KMS-11 (cell line): ENCODE results near the gene CALHM4.

Experiments used
- H2AFZ ChIP-seq: fragments of 200-600 bp; sonication (generic); 2 replicates; pipeline ENCODE4 v1.6.1; 2016; ENCODE audit warnings: antibody characterized with exemption, mixed run types, low read depth
- H3K27ac ChIP-seq: fragments of 200-600 bp; sonication (generic); 2 replicates; pipeline ENCODE4 v1.6.1; 2016; ENCODE audit warnings: mild to moderate bottlenecking, mixed run types
- H3K27me3 ChIP-seq: fragments of 200-600 bp; sonication (generic); 2 replicates; pipeline ENCODE4 v1.6.1; 2017; ENCODE audit warnings: mild to moderate bottlenecking, low read depth, mixed run types, moderate library complexity; ENCODE audit not compliant: insufficient read depth
- H3K36me3 ChIP-seq: fragments of 200-600 bp; sonication (generic); 2 replicates; pipeline ENCODE4 v1.6.1; 2017; ENCODE audit warnings: mild to moderate bottlenecking, mixed run types; ENCODE audit not compliant: insufficient read depth
- H3K4me1 ChIP-seq: fragments of 200-600 bp; sonication (generic); 2 replicates; pipeline ENCODE4 v1.6.1; 2016; ENCODE audit warnings: mild to moderate bottlenecking, low read depth, mixed run types; ENCODE audit not compliant: poor library complexity, severe bottlenecking
- H3K4me2 ChIP-seq: fragments of 200-600 bp; sonication (generic); 2 replicates; pipeline ENCODE4 v1.7.0; 2016; ENCODE audit warnings: mild to moderate bottlenecking, mixed run types
- H3K4me3 ChIP-seq: fragments of 200-600 bp; sonication (generic); IDR thresholded peaks from 2 replicates; pipeline ENCODE4 v1.6.1; 2017; ENCODE audit warnings: low read depth, low read length, mixed read lengths; ENCODE audit not compliant: insufficient read depth
- H3K79me2 ChIP-seq: fragments of 200-600 bp; sonication (generic); 2 replicates; pipeline ENCODE4 v1.6.1; 2016; ENCODE audit warnings: low read depth, mixed run types; ENCODE audit not compliant: insufficient read depth
- H3K9ac ChIP-seq: fragments of 200-600 bp; sonication (generic); 2 replicates; pipeline ENCODE4 v1.6.1; 2016; ENCODE audit warnings: mild to moderate bottlenecking, mixed run types
- H4K20me1 ChIP-seq: fragments of 200-600 bp; sonication (generic); 2 replicates; pipeline ENCODE4 v1.6.1; 2016; ENCODE audit warnings: mild to moderate bottlenecking, mixed run types; ENCODE audit not compliant: insufficient read depth
- CTCF ChIP-seq: fragments of 200-600 bp; sonication (generic); conservative IDR thresholded peaks from 2 replicates; pipeline ENCODE4 v1.6.1; 2017; ENCODE audit warnings: low read depth, mild to moderate bottlenecking, antibody characterized with exemption, low read length, moderate library complexity, mixed read lengths

CALHM4 gene

GRCh38 chr6:116512111-116512559 is 41.4 kb upstream of the CALHM4 start:
- Histone ChIP-seq H2AFZ (peak overlapping the region; percentile 64), H4K20me1 (no peaks in the 10 kb centered on the region), H3K27ac (peak overlapping the region; percentile 69), H3K9ac (peak overlapping the region; percentile 44; the same call in 1 of the 2 replicates), H3K79me2 (no peaks in the 10 kb centered on the region), H3K4me1 (peaks cover 15% of the 10 kb centered on the region), H3K27me3 (no peaks in the 10 kb centered on the region), H3K36me3 (no peaks in the 10 kb centered on the region), H3K4me3 (no peak overlapping the region), H3K4me2 (peak overlapping the region; percentile 92)
- TF ChIP-seq CTCF: no peak

GRCh38 chr6:116512734-116513133 is 40.8 kb upstream of the CALHM4 start:
- Histone ChIP-seq H3K4me1 (peaks cover 15% of the 10 kb centered on the region), H3K27ac (peak overlapping the region; percentile 69), H3K4me2 (peak overlapping the region; percentile 92)

GRCh38 chr6:116513224-116513875 is 40.2 kb upstream of the CALHM4 start:
- H3K4me1 ChIP-seq: peaks cover 15% of the 10 kb centered on the region
- H3K79me2 ChIP-seq: no peaks in the 10 kb centered on the region
- TF ChIP-seq CTCF: no peak
- H3K4me2 ChIP-seq: no peak overlapping the region; the same call in 1 of the 2 replicates
- H3K4me3 ChIP-seq: no peak overlapping the region
- no peaks in the 10 kb centered on the region for H4K20me1 ChIP-seq
- H3K36me3 ChIP-seq: no peaks in the 10 kb centered on the region
- no peak overlapping the region for H2AFZ ChIP-seq
- H3K27me3 ChIP-seq: no peaks in the 10 kb centered on the region
- H3K9ac ChIP-seq: no peak overlapping the region
- H3K27ac ChIP-seq: no peak overlapping the region

More at GRCh38 chr6:116512734-116513133, 40.8 kb upstream of the CALHM4 start:
- Histone ChIP-seq H4K20me1 (no peaks in the 10 kb centered on the region), H3K27me3 (no peaks in the 10 kb centered on the region), H3K9ac (peak overlapping the region; percentile 44; the same call in 1 of the 2 replicates), H3K4me3 (no peak overlapping the region), H3K36me3 (no peaks in the 10 kb centered on the region), H3K79me2 (no peaks in the 10 kb centered on the region), H2AFZ (peak overlapping the region; percentile 64; the same call in 1 of the 2 replicates)
- no peak for TF ChIP-seq CTCF

GRCh38 chr6:116514111-116514510 is 39.4 kb upstream of the CALHM4 start:
- Histone ChIP-seq H3K27ac (no peak overlapping the region), H3K4me1 (peaks cover 15% of the 10 kb centered on the region), H3K79me2 (no peaks in the 10 kb centered on the region), H3K4me3 (no peak overlapping the region), H3K36me3 (no peaks in the 10 kb centered on the region), H3K4me2 (no peak overlapping the region), H4K20me1 (no peaks in the 10 kb centered on the region), H3K9ac (no peak overlapping the region), H2AFZ (no peak overlapping the region), H3K27me3 (no peaks in the 10 kb centered on the region)
- no peak for TF ChIP-seq CTCF
